ENCODE measurements around the gene DSC1.

DNA sequence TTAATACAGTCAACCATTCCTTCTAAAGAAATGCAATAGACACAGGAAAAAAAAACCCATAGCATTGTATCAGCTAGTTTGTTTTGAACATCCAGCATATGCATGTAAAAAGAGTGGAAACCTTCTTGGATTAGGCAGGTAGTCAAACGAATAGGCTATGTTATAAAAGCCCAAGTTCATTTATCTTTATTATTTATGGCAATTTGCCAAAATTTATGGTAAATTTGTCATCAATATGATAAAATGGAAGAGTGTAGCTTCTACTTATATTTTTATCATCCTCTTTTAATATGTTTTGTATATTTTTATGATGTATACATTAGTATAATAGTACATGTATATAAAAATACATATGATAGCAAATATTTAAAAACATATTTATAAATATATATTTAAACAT is 23.9 kb downstream of the DSC1 start:
- TF ChIP-seq GATA2 (IDR thresholded peaks at IDR 0.05; ENCODE audit: low read depth, low read length) (no peak), GATA3 (IDR thresholded peaks at IDR 0.05; ENCODE audit: low read depth, low read length) (no peak)

Measured in SH-SY5Y (cell line).